ENCODE measurements around the gene NEGR1. TPM values are rescaled to one million over a fixed set of nuclear protein-coding genes. Genes with fewer than 3 reads are reported as not detected.

NEGR1 gene
- total and polyA plus RNA-seq, 2 donors (not counting 3 experiments of a cell fraction or from before 2014, with no cell fraction given), result 6.8 to 21.8 TPM

- POLR2A ChIA-PET, result no interaction called here
- CTCF ChIA-PET, result no interaction called here
- Histone ChIP-seq H3K9me1 (replicated peaks; ENCODE audit: control insufficient read depth, extremely low read depth, insufficient read depth, low read length) (no peaks in the 10 kb centered on the region), H3K4me1 (ENCODE audit: control insufficient read depth, extremely low read depth, insufficient read depth, low read length) (no peaks in the 10 kb centered on the region), H3K9me3 (replicated peaks; ENCODE audit: control insufficient read depth, insufficient read depth, low read length) (no peaks in the 10 kb centered on the region), H3K27ac (ENCODE audit: insufficient read depth, low read depth, low read length) (no peak overlapping the region), H4K20me1 (replicated peaks; ENCODE audit: control insufficient read depth, extremely low read depth, insufficient read depth, low read length) (no peaks in the 10 kb centered on the region), H3K27me3 (ENCODE audit: control insufficient read depth in 2 of 2, insufficient read depth in 2 of 2, low read length in 2 of 2) (no peaks in the 10 kb centered on the region), H3K4me3 (replicated peaks in 1 of 3; ENCODE audit: insufficient read depth in 1 of 3, low read depth in 1 of 3, low read length in 3 of 3) (no peak overlapping the region), H3K9ac (replicated peaks; ENCODE audit: extremely low read depth, insufficient read depth, low read length) (no peak overlapping the region), H2AFZ (ENCODE audit: low read depth, low read length) (no peak overlapping the region), H3K79me2 (ENCODE audit: control insufficient read depth, insufficient read depth, low read length) (no peaks in the 10 kb centered on the region), H3K4me2 (ENCODE audit: insufficient read depth, low read length) (no peak overlapping the region), H3K36me3 (ENCODE audit: control insufficient read depth in 2 of 2, extremely low read depth in 1 of 2, insufficient read depth in 2 of 2, low read length in 2 of 2) (no peaks in the 10 kb centered on the region)
- intact Hi-C loops (cut with micrococcal nuclease), result no loop called here
- no peak for DNase-seq (ENCODE audit: low read depth, low spot score)
- FAIRE-seq, result no peak
- BruUV-seq (replicated peaks), result no TSS peak
- no peak for TF ChIP-seq MYC (IDR thresholded peaks at IDR 0.05; ENCODE audit: low read depth, low read length)
- dilution Hi-C loops (cut with MboI; ENCODE audit: extremely low pct_ligation_motif_present, low sequenced_read_pairs), result no loop called here
Observed at GRCh38 chr1:71655604-71656003, 626.7 kb downstream of the NEGR1 start.

GRCh38 chr1:71653952-71654351 is 628.4 kb downstream of the NEGR1 start:
- no peak overlapping the region for H3K27ac ChIP-seq (ENCODE audit: insufficient read depth, low read depth, low read length)
- dilution Hi-C loops (cut with MboI; ENCODE audit: extremely low pct_ligation_motif_present, low sequenced_read_pairs) (no loop called here), intact Hi-C loops (cut with micrococcal nuclease) (no loop called here)
- H3K9me1 ChIP-seq (replicated peaks; ENCODE audit: control insufficient read depth, extremely low read depth, insufficient read depth, low read length), result no peaks in the 10 kb centered on the region
- TF ChIP-seq MYC (IDR thresholded peaks at IDR 0.05; ENCODE audit: low read depth, low read length) (no peak), FOS (IDR thresholded peaks at IDR 0.05; ENCODE audit: borderline replicate concordance, insufficient read depth, low read length) (no peak), POLR2AphosphoS5 (IDR thresholded peaks at IDR 0.05; ENCODE audit: insufficient read depth, low read depth, low read length) (no peak), JUN (IDR thresholded peaks at IDR 0.05; ENCODE audit: borderline replicate concordance, insufficient read depth, insufficient read length, low read depth) (no peak), GATA2 (IDR thresholded peaks at IDR 0.05; ENCODE audit: insufficient read depth, insufficient read length, low read depth, low read length) (no peak), EZH2 (IDR thresholded peaks at IDR 0.05; ENCODE audit: borderline replicate concordance, low read depth, low read length, severe bottlenecking) (no peak), POLR2A (IDR thresholded peaks at IDR 0.05; ENCODE audit: low read depth, low read length) (no peak)
- CTCF ChIA-PET, result no interaction called here
- no peaks in the 10 kb centered on the region for H4K20me1 ChIP-seq (replicated peaks; ENCODE audit: control insufficient read depth, extremely low read depth, insufficient read depth, low read length)
- H3K9me3 ChIP-seq (replicated peaks; ENCODE audit: control insufficient read depth, insufficient read depth, low read length), result no peaks in the 10 kb centered on the region
- H3K9ac ChIP-seq (replicated peaks; ENCODE audit: extremely low read depth, insufficient read depth, low read length), result no peak overlapping the region
- no peaks in the 10 kb centered on the region for H3K4me1 ChIP-seq (ENCODE audit: control insufficient read depth, extremely low read depth, insufficient read depth, low read length)
- H3K4me2 ChIP-seq (ENCODE audit: insufficient read depth, low read length), result no peak overlapping the region
- H3K4me3 ChIP-seq (replicated peaks in 1 of 3; ENCODE audit: insufficient read depth in 1 of 3, low read depth in 1 of 3, low read length in 3 of 3), result no peak overlapping the region
- FAIRE-seq (no peak), DNase-seq (ENCODE audit: low read depth, low spot score) (no peak)
- H3K79me2 ChIP-seq (ENCODE audit: control insufficient read depth, insufficient read depth, low read length), result no peaks in the 10 kb centered on the region
- BruUV-seq (replicated peaks), result no TSS peak
- no peaks in the 10 kb centered on the region for H3K27me3 ChIP-seq (ENCODE audit: control insufficient read depth in 2 of 2, insufficient read depth in 2 of 2, low read length in 2 of 2)
- POLR2A ChIA-PET, result no interaction called here
- H3K36me3 ChIP-seq (ENCODE audit: control insufficient read depth in 2 of 2, extremely low read depth in 1 of 2, insufficient read depth in 2 of 2, low read length in 2 of 2), result no peaks in the 10 kb centered on the region
- H2AFZ ChIP-seq (ENCODE audit: low read depth, low read length), result no peak overlapping the region
